HEK293T (cell line): ENCODE measurements around the gene C6orf136.

Experiments used
- ELF4 ChIP-seq: fragments of 450-650 bp; IDR thresholded peaks from 2 replicates; pipeline ENCODE4 v1.6.1; 2017; ENCODE audit warnings: antibody characterized with exemption
- FOXA1 ChIP-seq: fragments of 450-650 bp; IDR thresholded peaks from 2 replicates; pipeline ENCODE4 v1.6.1; 2016; ENCODE audit warnings: mild to moderate bottlenecking
- NFRKB ChIP-seq: fragments of 450-650 bp; IDR thresholded peaks from 2 replicates; pipeline ENCODE4 v1.6.1; 2016; ENCODE audit warnings: mild to moderate bottlenecking, moderate library complexity
- SUZ12 ChIP-seq: fragments of 450-650 bp; IDR thresholded peaks from 2 replicates; pipeline ENCODE4 v1.6.1; 2016; ENCODE audit warnings: mild to moderate bottlenecking

DNA sequence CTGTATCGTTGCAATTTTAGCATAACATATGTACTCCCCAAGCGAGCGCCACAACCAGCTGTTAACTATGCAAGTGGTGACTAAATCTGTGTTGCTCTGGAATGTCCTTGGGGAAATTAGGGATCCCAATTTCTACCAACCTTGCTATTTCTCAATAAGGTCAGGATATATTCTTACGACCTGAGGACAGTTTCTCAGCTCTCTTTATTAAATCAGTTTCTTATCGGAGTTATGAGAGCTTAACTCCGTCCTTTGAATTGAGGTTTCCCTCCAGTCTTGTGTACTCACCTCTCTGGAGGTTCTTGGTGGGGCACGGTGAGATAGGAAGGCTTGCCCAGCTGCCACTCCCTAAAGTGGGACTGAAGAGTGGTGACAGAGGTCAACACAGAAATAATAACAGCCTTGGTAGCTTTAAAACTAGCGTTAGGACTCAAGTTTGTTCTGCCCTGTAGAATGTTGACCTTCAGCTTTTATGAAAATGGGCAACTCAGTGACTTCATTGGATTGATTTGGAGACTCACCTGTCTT lies 28.6 kb upstream of the C6orf136 start:
- TF ChIP-seq NFRKB (no peak), FOXA1 (no peak), ELF4 (no peak), SUZ12 (no peak)
